Measurements from ENCODE around the gene DDX41. TPM values are rescaled to one million over a fixed set of nuclear protein-coding genes. Genes with fewer than 3 reads are reported as not detected.

Gene DDX41
- total RNA-seq, 4 donors from 2014 or later = 63.4 to 96.5 (median 76.2) TPM

DNA sequence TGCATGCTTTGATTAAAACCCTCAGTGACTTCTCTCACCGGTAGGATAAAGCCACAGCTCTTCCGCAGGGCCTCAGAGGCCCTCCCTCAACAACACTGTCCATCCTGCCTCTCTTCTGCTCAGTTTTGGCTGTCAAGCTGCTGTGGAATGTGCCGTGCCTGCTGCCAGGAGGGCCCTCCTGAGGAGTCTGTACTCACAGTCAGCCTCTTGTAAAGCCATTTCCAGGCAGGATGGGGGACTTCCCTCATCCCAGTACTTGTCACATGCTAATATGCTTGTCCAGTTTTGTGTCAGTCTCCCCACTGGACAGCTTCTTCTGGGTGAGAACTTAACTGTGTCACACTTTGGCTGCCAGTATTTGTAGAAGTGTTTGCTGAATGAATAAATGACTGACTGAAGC lies 13.9 kb upstream of the DDX41 start:
- Histone ChIP-seq H3K4me3 (no peak overlapping the region), H3K4me1 (peaks cover 7 to 42% (median 22%) of the 10 kb centered on the region in 3 donors), H3K27me3 (no peaks in the 10 kb centered on the region), H3K9me3 (no peaks in the 10 kb centered on the region), H3K36me3 (peaks cover 0 to 100% (median 49%) of the 10 kb centered on the region in 3 donors), H3K27ac (peak overlapping the region in 3 of 4 donors; percentile 58 to 70 (median 60))
- no peak for DNase-seq
- intact Hi-C loops (cut with DNase I) = no loop called here
- no peak for TF ChIP-seq CTCF (IDR thresholded peaks at IDR 0.05)
- 58% methylated on average over 3 of the region's 3 CpGs; no CpG with 5 or more reads in 1 of the 2 donors for WGBS, 2 donors

DNA sequence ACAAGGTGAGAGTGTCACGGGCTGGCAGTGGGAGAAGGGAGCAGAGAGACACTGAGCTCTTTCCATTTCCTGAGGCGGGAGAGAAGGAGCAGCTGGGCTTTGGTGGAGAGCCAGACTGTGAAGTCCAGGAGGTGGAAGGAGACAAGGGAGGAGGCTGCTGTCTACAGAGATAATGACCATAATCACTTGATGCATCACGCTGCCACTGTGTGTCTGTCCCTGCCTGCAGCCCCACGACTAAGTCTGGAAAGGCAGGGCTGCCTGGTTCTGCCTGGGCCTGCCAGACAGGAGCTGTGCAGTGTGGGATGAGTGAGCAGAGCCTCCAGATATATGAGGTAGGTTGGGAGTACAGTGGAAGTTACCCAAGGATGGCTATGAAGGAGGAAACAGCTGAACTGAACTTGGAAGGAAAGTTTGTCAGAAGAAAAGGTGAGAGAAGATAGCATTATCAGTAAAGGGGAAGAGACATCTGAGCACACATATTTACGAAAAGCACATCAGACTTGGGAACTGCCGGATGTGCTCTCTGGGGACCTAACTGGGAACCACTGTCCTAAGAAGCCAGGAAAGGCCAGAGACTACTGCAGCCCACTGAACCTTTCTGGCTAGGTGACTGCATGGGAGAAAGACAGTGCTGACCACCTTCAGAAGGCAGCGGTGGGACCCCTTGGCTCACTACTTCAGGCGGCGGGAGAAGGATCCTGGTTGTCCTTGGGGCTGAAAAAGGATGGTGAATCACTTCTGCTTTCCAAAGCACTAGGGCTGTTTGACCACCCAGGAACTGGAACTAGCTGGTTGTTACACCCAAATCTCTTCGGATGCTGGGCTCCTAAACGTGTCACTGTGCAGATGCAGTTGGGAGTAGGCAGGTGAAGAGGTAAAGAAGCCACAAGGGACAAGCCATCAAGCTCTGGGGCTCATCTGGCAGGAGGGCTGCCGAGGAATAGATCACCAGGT lies 12.8 kb upstream of the DDX41 start:
- TF ChIP-seq POLR2A (IDR thresholded peaks at IDR 0.05) (no peak), CTCF (IDR thresholded peaks at IDR 0.05) (no peak)
- peaks cover 0 to 100% (median 50%) of the 10 kb centered on the region in 3 donors for H3K36me3 ChIP-seq
- peak overlapping the region in 3 of 4 donors; percentile 17 to 41 (median 21) for H3K27ac ChIP-seq
- intact Hi-C loops (cut with DNase I) = no loop called here
- H3K9me3 ChIP-seq = no peaks in the 10 kb centered on the region
- DNase-seq = no peak
- WGBS, 2 donors = 66 to 69% methylated on average over 9 to 12 of the region's 12 CpGs
- H3K4me3 ChIP-seq = no peak overlapping the region
- H3K4me1 ChIP-seq = peaks cover 7 to 53% (median 22%) of the 10 kb centered on the region in 3 donors
- H3K27me3 ChIP-seq = no peaks in the 10 kb centered on the region

DNA sequence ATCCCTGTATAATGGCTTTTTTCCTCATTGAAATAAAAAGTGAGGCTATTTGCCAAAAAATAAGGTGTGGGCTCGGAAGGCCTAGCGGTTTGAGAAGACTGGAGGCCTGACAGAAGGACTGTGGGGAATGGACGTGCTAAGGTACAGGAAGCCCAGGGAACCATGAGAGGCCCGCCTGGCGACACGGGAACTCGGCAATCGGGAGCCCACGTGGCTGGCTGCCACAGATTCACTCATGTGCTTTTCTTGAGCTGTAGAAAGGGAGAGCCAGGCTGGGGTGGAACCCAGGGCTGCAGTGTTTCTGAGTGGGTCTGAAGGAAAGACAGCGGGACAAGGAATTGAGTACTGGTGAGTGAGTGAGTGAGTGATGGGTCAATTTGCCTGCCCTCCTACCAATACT lies 11.9 kb upstream of the DDX41 start:
- no peaks in the 10 kb centered on the region for H3K27me3 ChIP-seq
- H3K9me3 ChIP-seq = no peaks in the 10 kb centered on the region
- TF ChIP-seq POLR2A (IDR thresholded peaks at IDR 0.05) (no peak), CTCF (IDR thresholded peaks at IDR 0.05) (no peak)
- H3K4me1 ChIP-seq = peaks cover 7 to 54% (median 22%) of the 10 kb centered on the region in 3 donors
- H3K4me3 ChIP-seq = no peak overlapping the region
- WGBS, 2 donors = 82 to 83% methylated on average over 10 of the region's 10 CpGs
- no peak for DNase-seq
- no peak overlapping the region for H3K27ac ChIP-seq
- intact Hi-C loops (cut with DNase I) = no loop called here
- H3K36me3 ChIP-seq = peaks cover 9 to 100% (median 54%) of the 10 kb centered on the region in 3 donors

- H3K36me3 ChIP-seq = peaks cover 10 to 100% (median 51%) of the 10 kb centered on the region in 3 donors
- H3K27ac ChIP-seq = no peak overlapping the region
- TF ChIP-seq POLR2A (IDR thresholded peaks at IDR 0.05) = no peak
- TF ChIP-seq CTCF (IDR thresholded peaks at IDR 0.05) = no peak
- H3K4me3 ChIP-seq = no peak overlapping the region
- intact Hi-C loops (cut with DNase I) = no loop called here
- WGBS, 2 donors = 91 to 96% methylated on average over 8 of the region's 8 CpGs
- H3K4me1 ChIP-seq = peaks cover 7 to 51% (median 22%) of the 10 kb centered on the region in 3 donors
- no peaks in the 10 kb centered on the region for H3K27me3 ChIP-seq
- no peaks in the 10 kb centered on the region for H3K9me3 ChIP-seq
- no peak for DNase-seq
These were observed 10.8 kb upstream of the DDX41 start for GRCh38 chr5:177527595-177527994.

GRCh38 chr5:177526791-177527190 lies 10.0 kb upstream of the DDX41 start:
- no peaks in the 10 kb centered on the region for H3K9me3 ChIP-seq
- no peaks in the 10 kb centered on the region for H3K27me3 ChIP-seq
- peaks cover 11 to 100% (median 43%) of the 10 kb centered on the region in 3 donors for H3K36me3 ChIP-seq
- H3K4me1 ChIP-seq = peaks cover under 1 to 43% (median 20%) of the 10 kb centered on the region in 3 donors
- 89 to 93% methylated on average over 6 of the region's 6 CpGs for whole genome bisulfite sequencing, 2 donors
- intact Hi-C loops (cut with DNase I) = no loop called here
- DNase-seq = no peak
- H3K4me3 ChIP-seq = no peak overlapping the region
- no peak overlapping the region for H3K27ac ChIP-seq
- TF ChIP-seq CTCF (IDR thresholded peaks at IDR 0.05) (no peak), POLR2A (IDR thresholded peaks at IDR 0.05) (no peak)

All from esophagus squamous epithelium (tissue), 5 donors.